Measurements from ENCODE around the gene HOXC10. TPM values are rescaled to one million over a fixed set of nuclear protein-coding genes. Genes with fewer than 3 reads are reported as not detected.

HOXC10 gene
- total RNA-seq, 1 experiment from 2014 or later: 3.8 TPM

DNA sequence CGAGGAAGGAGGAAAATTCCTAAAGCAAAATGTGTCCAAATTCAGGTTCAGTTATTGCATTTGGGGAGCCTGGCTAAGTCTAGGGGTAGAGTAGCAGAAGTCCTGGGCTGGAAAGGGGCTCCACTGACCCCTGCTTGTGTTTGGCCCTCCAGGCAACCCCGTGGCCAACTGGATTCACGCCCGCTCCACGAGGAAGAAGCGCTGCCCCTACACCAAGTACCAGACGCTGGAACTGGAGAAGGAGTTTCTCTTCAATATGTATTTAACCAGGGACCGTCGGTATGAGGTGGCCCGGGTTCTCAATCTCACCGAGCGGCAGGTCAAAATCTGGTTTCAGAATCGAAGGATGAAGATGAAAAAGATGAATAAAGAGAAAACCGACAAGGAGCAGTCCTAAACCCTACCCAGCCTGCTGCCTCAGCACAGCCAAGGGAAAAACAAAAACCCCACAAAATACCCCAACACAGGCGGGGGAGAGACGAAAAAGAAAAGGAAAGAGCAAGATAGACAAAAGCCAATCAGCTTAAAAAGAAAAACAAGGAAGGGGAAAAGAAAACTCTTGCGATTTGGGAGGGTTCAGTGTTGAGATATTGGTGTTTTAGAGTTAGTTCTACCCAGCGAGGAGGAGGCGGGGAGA is 17.4 kb downstream of the HOXC10 start:
- POLR2A ChIA-PET: no interaction called here

More for the DNA sequence above, 17.4 kb downstream of the HOXC10 start:
- H3K9ac ChIP-seq (ENCODE audit: low read length): no peak overlapping the region
- H3K27ac ChIP-seq (ENCODE audit: low read depth, low read length): no peak overlapping the region
- H3K4me1 ChIP-seq (ENCODE audit: control insufficient read depth in 1 of 2, insufficient read depth in 2 of 2, low read length in 2 of 2): peaks cover 13 to 32% of the 10 kb centered on the region in 2 experiments
- TF ChIP-seq YY1 (IDR thresholded peaks at IDR 0.05; ENCODE audit: extremely low read depth, insufficient replicate concordance, low read depth, low read length) (no peak), CBX3 (IDR thresholded peaks at IDR 0.05; ENCODE audit: low read depth) (no peak), MAX (IDR thresholded peaks at IDR 0.05) (no peak), TCF7L2 (IDR thresholded peaks at IDR 0.05; ENCODE audit: borderline replicate concordance, extremely low read depth, insufficient read depth, insufficient read length) (no peak), FOSL1 (IDR thresholded peaks at IDR 0.05; ENCODE audit: low read depth) (no peak), ATF3 (IDR thresholded peaks at IDR 0.05) (no peak), POLR2AphosphoS5 (IDR thresholded peaks at IDR 0.05; ENCODE audit: low read depth, low read length) (no peak), SRF (IDR thresholded peaks at IDR 0.05; ENCODE audit: low read depth) (no peak), EZH2 (IDR thresholded peaks at IDR 0.05) (no peak), POLR2A (IDR thresholded peaks at IDR 0.05; ENCODE audit: borderline replicate concordance, extremely low read depth, insufficient read depth, insufficient read length) (no peak), RAD21 (IDR thresholded peaks at IDR 0.05; ENCODE audit: low read depth) (no peak), EZH2phosphoT487 (IDR thresholded peaks at IDR 0.05; ENCODE audit: borderline replicate concordance) (no peak), CEBPB (IDR thresholded peaks at IDR 0.05; ENCODE audit: low read depth) (no peak), ZNF274 (IDR thresholded peaks at IDR 0.05; ENCODE audit: low read depth, low read length) (no peak), SIN3A (IDR thresholded peaks at IDR 0.05; ENCODE audit: low read depth) (no peak)
- TF ChIP-seq, protein P1, sequence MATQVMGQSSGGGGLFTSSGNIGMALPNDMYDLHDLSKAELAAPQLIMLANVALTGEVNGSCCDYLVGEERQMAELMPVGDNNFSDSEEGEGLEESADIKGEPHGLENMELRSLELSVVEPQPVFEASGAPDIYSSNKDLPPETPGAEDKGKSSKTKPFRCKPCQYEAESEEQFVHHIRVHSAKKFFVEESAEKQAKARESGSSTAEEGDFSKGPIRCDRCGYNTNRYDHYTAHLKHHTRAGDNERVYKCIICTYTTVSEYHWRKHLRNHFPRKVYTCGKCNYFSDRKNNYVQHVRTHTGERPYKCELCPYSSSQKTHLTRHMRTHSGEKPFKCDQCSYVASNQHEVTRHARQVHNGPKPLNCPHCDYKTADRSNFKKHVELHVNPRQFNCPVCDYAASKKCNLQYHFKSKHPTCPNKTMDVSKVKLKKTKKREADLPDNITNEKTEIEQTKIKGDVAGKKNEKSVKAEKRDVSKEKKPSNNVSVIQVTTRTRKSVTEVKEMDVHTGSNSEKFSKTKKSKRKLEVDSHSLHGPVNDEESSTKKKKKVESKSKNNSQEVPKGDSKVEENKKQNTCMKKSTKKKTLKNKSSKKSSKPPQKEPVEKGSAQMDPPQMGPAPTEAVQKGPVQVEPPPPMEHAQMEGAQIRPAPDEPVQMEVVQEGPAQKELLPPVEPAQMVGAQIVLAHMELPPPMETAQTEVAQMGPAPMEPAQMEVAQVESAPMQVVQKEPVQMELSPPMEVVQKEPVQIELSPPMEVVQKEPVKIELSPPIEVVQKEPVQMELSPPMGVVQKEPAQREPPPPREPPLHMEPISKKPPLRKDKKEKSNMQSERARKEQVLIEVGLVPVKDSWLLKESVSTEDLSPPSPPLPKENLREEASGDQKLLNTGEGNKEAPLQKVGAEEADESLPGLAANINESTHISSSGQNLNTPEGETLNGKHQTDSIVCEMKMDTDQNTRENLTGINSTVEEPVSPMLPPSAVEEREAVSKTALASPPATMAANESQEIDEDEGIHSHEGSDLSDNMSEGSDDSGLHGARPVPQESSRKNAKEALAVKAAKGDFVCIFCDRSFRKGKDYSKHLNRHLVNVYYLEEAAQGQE (IDR thresholded peaks at IDR 0.05; ENCODE audit: low read depth): no peak
- TF ChIP-seq, protein P2, sequence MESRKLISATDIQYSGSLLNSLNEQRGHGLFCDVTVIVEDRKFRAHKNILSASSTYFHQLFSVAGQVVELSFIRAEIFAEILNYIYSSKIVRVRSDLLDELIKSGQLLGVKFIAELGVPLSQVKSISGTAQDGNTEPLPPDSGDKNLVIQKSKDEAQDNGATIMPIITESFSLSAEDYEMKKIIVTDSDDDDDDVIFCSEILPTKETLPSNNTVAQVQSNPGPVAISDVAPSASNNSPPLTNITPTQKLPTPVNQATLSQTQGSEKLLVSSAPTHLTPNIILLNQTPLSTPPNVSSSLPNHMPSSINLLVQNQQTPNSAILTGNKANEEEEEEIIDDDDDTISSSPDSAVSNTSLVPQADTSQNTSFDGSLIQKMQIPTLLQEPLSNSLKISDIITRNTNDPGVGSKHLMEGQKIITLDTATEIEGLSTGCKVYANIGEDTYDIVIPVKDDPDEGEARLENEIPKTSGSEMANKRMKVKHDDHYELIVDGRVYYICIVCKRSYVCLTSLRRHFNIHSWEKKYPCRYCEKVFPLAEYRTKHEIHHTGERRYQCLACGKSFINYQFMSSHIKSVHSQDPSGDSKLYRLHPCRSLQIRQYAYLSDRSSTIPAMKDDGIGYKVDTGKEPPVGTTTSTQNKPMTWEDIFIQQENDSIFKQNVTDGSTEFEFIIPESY (IDR thresholded peaks at IDR 0.05; ENCODE audit: extremely low read depth, insufficient replicate concordance, low read length): no peak
- H3K79me2 ChIP-seq (ENCODE audit: insufficient read depth, low read length): peaks cover 31% of the 10 kb centered on the region
- no TSS peak for BruUV-seq (replicated peaks)
- H3K9me3 ChIP-seq (ENCODE audit: control insufficient read depth in 1 of 2, insufficient read depth in 1 of 2, low read depth in 1 of 2, low read length in 2 of 2): no peaks in the 10 kb centered on the region
- RAD21 ChIA-PET (ENCODE audit: low non-redundant PET in 1 of 2, low total read pairs in 2 of 2, uncharacterized antibody in 2 of 2, unreplicated experiment in 2 of 2): no interaction called here
- peaks cover 0 to 6% of the 10 kb centered on the region in 2 experiments; a peak in 1 of 4 replicates for H3K36me3 ChIP-seq (ENCODE audit: control insufficient read depth in 1 of 2, insufficient read depth in 2 of 2, low read length in 2 of 2)
- no peaks in the 10 kb centered on the region for H3K27me3 ChIP-seq (ENCODE audit: insufficient read depth, low read length)
- intact Hi-C loops (cut with micrococcal nuclease): no loop called here
- no peaks in the 10 kb centered on the region for H3K9me2 ChIP-seq (ENCODE audit: insufficient read depth)
- no peak for ATAC-seq
- no peak for DNase-seq (ENCODE audit: low read depth, low spot score)
- no peak overlapping the region for H3K4me3 ChIP-seq (replicated peaks in 1 of 2; ENCODE audit: low read depth in 1 of 2, low read length in 2 of 2)
- no peaks in the 10 kb centered on the region for H4K20me1 ChIP-seq (ENCODE audit: insufficient read depth)
- CTCF ChIA-PET: interaction anchor here (1.0 to 2.2 kb wide), 4 partner anchors 17 to 199 kb away, joined by 3 to 8 read pairs (median 6); partner anchors contain the start of gene HOXC10
- H3K4me2 ChIP-seq (ENCODE audit: low read length): no peak overlapping the region
- no peak overlapping the region for H2AFZ ChIP-seq (ENCODE audit: low read depth, low read length, poor library complexity, severe bottlenecking)
